Naive thymus-derived CD4-positive, alpha-beta T cell (primary cell): ENCODE data around the gene SDHAF3. TPM values are rescaled to one million over a fixed set of nuclear protein-coding genes. Genes with fewer than 3 reads are reported as not detected.

Experiments
- ATAC-seq: fragments of 150-1000 bp; cut with Tn5 transposase; 2 replicates; pipeline ENCODE4 v1.10.0; 2021; ENCODE audit warnings: mild to moderate bottlenecking, moderate library complexity
- CTCF ChIA-PET: fragments of 350-600 bp; sonication (Branson Sonifier 250); formaldehyde crosslinking; loops from one replicate; lab custom pipeline; 2021; ENCODE audit warnings: antibody characterized with exemption; lab: Charles Lee
- POLR2A ChIA-PET: fragments of 350-600 bp; sonication (Branson Sonifier 250); formaldehyde crosslinking; loops from one replicate; lab custom pipeline; 2021; ENCODE audit warnings: antibody characterized with exemption, inconsistent platforms; lab: Charles Lee
- DNase-seq, 9 donors: peaks; one replicate each; pipeline versions ENCODE4 v3.0.0 to v3.0.0-alpha.2; 2020 to 2022; ENCODE audit warnings: mixed read lengths in 1 of 9
- H3K27ac ChIP-seq: one replicate; pipeline ENCODE4 v1.7.0; 2013; ENCODE audit warnings: mild to moderate bottlenecking, low read depth, low read length, moderate library complexity
- H3K27me3 ChIP-seq, 2 donors: one replicate each; pipeline ENCODE4 v1.7.0; 2013; ENCODE audit warnings: low read length in 2 of 2, mild to moderate bottlenecking in 2 of 2, moderate library complexity in 2 of 2; ENCODE audit not compliant: control insufficient read depth in 2 of 2, insufficient read depth in 2 of 2
- H3K36me3 ChIP-seq, 3 experiments: 1 replicate in 2 of 3; 2 replicates in 1 of 3; pipeline ENCODE4 v1.7.0; 2013; ENCODE audit warnings: low read length in 3 of 3, mild to moderate bottlenecking in 3 of 3, moderate library complexity in 1 of 3; ENCODE audit not compliant: insufficient read depth in 3 of 3, control insufficient read depth in 2 of 3
- H3K4me1 ChIP-seq, 2 donors: one replicate each; pipeline ENCODE4 v1.7.0; 2013; ENCODE audit warnings: low read length in 2 of 2, mild to moderate bottlenecking in 2 of 2, moderate library complexity in 1 of 2; ENCODE audit not compliant: control insufficient read depth in 2 of 2, insufficient read depth in 2 of 2
- H3K4me3 ChIP-seq: 2 replicates; pipeline ENCODE4 v1.7.0; 2013; ENCODE audit warnings: mild to moderate bottlenecking, low read length
- H3K9me3 ChIP-seq, 3 experiments: 1 replicate in 2 of 3; 2 replicates in 1 of 3; pipeline ENCODE4 v1.7.0; 2013; ENCODE audit warnings: low read length in 3 of 3; ENCODE audit not compliant: control insufficient read depth in 2 of 3
- H3K27ac Mint-ChIP-seq, 9 donors: one replicate each; pipeline ENCODE4 v1.8.0; 2020 to 2022; ENCODE audit warnings: mixed read lengths in 9 of 9, mild to moderate bottlenecking in 8 of 9, moderate library complexity in 5 of 9, inconsistent platforms in 2 of 9
- H3K27me3 Mint-ChIP-seq, 5 donors: one replicate each; pipeline ENCODE4 v1.8.0; 2021 to 2022; ENCODE audit warnings: mixed read lengths in 5 of 5, mild to moderate bottlenecking in 1 of 5
- H3K36me3 Mint-ChIP-seq, 5 donors: one replicate each; pipeline ENCODE4 v1.8.0; 2020 to 2022; ENCODE audit warnings: mixed read lengths in 5 of 5, mild to moderate bottlenecking in 3 of 5, inconsistent platforms in 1 of 5
- H3K4me1 Mint-ChIP-seq, 7 donors: one replicate each; pipeline ENCODE4 v1.8.0; 2020 to 2022; ENCODE audit warnings: mixed read lengths in 7 of 7, mild to moderate bottlenecking in 3 of 7, inconsistent platforms in 1 of 7
- H3K4me3 Mint-ChIP-seq, 10 donors: one replicate each; pipeline ENCODE4 v1.8.0; 2020 to 2022; ENCODE audit warnings: mild to moderate bottlenecking in 10 of 10, mixed read lengths in 10 of 10, moderate library complexity in 6 of 10, inconsistent platforms in 2 of 10
- H3K9me3 Mint-ChIP-seq, 11 donors: one replicate each; pipeline ENCODE4 v1.8.0; 2020 to 2022; ENCODE audit warnings: mixed read lengths in 11 of 11, mild to moderate bottlenecking in 4 of 11, inconsistent platforms in 1 of 11, moderate library complexity in 1 of 11
- intact Hi-C, 2 donors: fragments of 100-400 bp; cut with micrococcal nuclease; formaldehyde crosslinking; loops; one replicate each; pipeline ENCODE4 v1.15.1; 2023
- polyA plus RNA-seq, 2 donors: library from polyadenylated mRNA; unstranded; fragments of 300-500 nt; fragmentation: Illumina TruSeq; gene quantifications; one replicate each; pipeline ENCODE4 v1.2.3, GENCODE V29; 2021
- total RNA-seq, 6 experiments: library from RNA in 5 of 6; stranded (reverse) in 5 of 6; gene quantifications; 1 replicate in 5 of 6; 2 replicates in 1 of 6; pipeline ENCODE4 v1.2.3 and lab custom pipeline; 2021 to 2026

Gene SDHAF3
- total and polyA plus RNA-seq, 7 experiments from 2014 or later = 8.4 to 67.8 (median 14.4) TPM

DNA sequence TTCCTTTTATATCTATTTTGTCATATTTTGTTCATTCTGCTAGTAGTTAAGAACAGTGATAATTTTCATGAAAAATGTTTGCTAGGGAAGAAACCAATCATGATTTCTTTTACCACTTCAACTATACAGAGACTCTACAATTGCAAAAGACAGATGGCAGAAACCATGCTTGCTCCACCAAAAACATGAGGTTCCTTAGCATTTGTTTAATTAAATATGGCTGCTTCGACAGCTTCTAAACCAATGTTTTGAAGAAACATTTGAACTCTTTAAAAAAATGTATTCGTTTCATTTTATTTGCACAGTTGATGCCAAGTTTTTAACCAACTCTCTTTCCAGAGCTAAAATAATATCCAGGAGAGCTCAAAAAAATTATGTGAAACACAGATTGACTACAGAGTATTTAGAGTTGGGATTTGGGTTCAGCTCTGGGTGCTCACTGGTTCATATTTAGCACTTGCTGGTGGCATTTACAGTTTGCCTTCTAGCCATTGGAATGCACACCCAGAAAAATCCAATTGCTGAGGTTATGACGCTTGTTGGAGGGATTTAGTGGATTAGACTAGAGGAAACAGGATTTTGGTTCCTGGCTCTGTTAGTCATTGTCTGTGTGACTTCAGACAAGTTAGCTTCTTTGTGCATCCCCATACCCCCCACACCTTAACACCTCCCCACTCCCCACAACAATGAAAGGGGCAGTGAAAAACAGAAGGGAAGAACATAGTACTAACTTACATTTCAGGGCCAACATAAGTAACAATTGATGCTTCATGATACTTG lies 35.8 kb upstream of the SDHAF3 start:
- Mint-ChIP-seq H3K9me3 (peaks cover 0 to 6% (median 2%) of the 10 kb centered on the region in 11 donors), H3K27me3 (peaks cover 11 to 58% (median 41%) of the 10 kb centered on the region in 5 donors), H3K27ac (no peak overlapping the region), H3K4me1 (no peaks in the 10 kb centered on the region), H3K36me3 (no peaks in the 10 kb centered on the region), H3K4me3 (no peak overlapping the region)
- Histone ChIP-seq H3K9me3 (no peaks in the 10 kb centered on the region), H3K4me1 (no peaks in the 10 kb centered on the region), H3K27me3 (no peaks in the 10 kb centered on the region), H3K27ac (no peak overlapping the region), H3K36me3 (no peaks in the 10 kb centered on the region), H3K4me3 (no peak overlapping the region)
- DNase-seq = no peak
- intact Hi-C loops = no loop called here
- ATAC-seq = no peak
- ChIA-PET POLR2A (no interaction called here), CTCF (no interaction called here)

DNA sequence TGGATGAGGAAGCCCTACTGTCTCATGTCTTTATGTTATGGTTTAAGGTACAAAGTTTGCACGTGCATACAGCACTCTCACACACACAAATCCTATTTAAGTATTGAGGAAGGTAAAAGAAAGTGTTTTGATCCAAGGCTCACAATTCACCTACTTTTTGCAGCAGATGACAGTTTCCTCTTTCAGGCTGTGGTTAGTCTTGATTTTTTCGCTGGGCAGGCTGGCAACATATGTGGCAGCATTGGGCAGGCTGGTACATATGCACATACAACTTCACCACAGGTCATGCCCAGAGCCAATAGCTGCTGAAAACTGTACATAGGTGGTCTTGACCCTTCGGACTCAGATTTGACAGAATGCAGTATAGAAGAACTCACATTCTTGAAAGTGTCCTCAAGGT lies 29.1 kb upstream of the SDHAF3 start:
- Mint-ChIP-seq H3K4me1 (no peaks in the 10 kb centered on the region), H3K27ac (no peak overlapping the region), H3K9me3 (peaks cover 0 to 3% (median 1%) of the 10 kb centered on the region in 11 donors), H3K27me3 (peaks cover 27 to 60% (median 38%) of the 10 kb centered on the region in 5 donors), H3K4me3 (no peak overlapping the region), H3K36me3 (no peaks in the 10 kb centered on the region)
- H3K9me3 ChIP-seq = no peaks in the 10 kb centered on the region
- no peak for ATAC-seq
- CTCF ChIA-PET = no interaction called here
- DNase-seq = no peak
- no peak overlapping the region for H3K27ac ChIP-seq
- POLR2A ChIA-PET = no interaction called here
- H3K27me3 ChIP-seq = no peaks in the 10 kb centered on the region
- no peaks in the 10 kb centered on the region for H3K4me1 ChIP-seq
- H3K36me3 ChIP-seq = no peaks in the 10 kb centered on the region
- H3K4me3 ChIP-seq = no peak overlapping the region
- intact Hi-C loops = no loop called here

DNA sequence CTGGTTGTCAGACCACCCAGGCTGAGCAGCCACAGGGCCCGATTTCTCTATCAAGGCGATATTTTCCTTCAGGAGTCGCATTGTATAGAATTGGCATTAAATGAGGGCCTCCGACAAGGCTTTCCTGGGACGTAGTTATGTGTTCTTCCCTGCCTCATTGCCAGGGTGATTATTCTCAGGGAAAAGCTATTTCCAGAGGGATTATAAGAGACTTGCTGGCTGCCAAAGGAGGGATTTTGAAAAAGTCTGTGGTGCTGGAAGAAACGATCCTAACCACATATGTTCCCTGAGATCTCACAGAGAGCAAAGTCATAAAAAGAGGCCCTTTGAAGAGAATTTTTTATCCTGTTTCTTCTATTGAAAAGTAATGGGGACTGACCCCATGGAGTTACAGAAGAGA lies 27.7 kb upstream of the SDHAF3 start:
- no peaks in the 10 kb centered on the region for H3K36me3 Mint-ChIP-seq
- no peak for ATAC-seq
- H3K36me3 ChIP-seq = no peaks in the 10 kb centered on the region
- intact Hi-C loops = no loop called here
- no peaks in the 10 kb centered on the region for H3K9me3 Mint-ChIP-seq
- no peak for DNase-seq
- H3K27me3 Mint-ChIP-seq = peaks cover 27 to 53% (median 38%) of the 10 kb centered on the region in 5 donors
- ChIA-PET CTCF (no interaction called here), POLR2A (no interaction called here)
- no peaks in the 10 kb centered on the region for H3K27me3 ChIP-seq
- H3K4me3 Mint-ChIP-seq = no peak overlapping the region
- H3K27ac ChIP-seq = no peak overlapping the region
- H3K4me3 ChIP-seq = no peak overlapping the region
- H3K9me3 ChIP-seq = no peaks in the 10 kb centered on the region
- no peak overlapping the region for H3K27ac Mint-ChIP-seq
- H3K4me1 Mint-ChIP-seq = no peaks in the 10 kb centered on the region
- no peaks in the 10 kb centered on the region for H3K4me1 ChIP-seq

DNA sequence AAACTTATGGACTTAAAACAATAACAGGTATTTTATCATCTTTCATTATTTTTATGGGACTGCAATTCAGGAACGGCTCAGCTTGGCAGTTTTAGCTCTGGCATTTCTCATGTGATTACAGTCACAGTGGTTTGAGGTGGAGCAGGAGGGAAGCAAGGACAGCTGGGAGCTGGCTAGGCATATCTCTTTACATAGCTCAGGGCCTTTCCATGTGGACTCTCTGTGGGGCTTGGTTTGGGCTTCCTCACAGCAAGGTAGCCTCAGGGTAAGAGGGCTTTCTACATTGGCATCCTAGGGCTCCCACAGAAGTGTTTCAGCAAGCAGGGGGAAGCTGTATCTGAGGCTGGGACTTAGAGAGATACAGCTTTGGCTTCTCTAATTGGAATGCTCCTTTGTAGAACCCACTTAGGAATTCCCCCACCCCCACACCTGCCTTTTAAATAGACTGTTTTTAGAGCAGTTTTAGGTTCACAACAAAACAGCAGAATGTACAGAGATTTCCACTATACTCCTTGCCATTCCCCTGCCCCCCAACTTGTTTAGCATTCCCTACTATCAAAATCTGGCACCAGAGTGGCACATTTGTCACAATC lies 26.6 kb upstream of the SDHAF3 start:
- no peak for ATAC-seq

DNA sequence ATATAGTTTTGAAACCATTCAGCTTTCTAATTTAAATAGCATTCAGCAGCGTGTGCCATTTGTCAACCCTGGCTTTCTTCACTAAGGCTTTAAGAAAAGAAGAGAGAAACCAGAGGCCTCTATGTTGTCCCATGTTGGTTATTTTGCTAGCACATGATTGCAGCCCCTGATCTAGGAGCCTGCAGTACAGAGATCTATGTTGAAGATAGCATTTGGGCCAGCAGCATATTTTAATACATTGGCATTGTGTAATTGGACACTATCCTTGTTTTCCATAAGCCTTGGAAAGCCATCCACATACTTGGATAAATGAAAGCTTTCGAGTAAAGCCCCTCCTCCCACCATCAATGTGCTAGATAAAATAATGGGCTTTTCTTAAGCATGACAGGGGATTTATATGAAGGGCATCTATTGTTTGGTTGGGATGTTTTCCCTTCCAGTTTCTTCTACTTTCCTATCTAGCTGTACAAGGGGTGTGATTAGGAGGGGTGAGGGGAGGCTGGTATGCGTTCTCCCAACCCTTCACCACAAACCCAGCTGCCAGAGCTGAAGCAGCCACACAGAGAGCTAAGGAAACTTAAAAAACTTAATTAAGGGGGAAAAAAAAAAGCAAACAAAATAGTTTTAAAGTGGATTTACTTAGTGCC lies 23.1 kb upstream of the SDHAF3 start:
- Mint-ChIP-seq H3K4me3 (no peak overlapping the region), H3K4me1 (no peaks in the 10 kb centered on the region), H3K36me3 (no peaks in the 10 kb centered on the region), H3K9me3 (no peaks in the 10 kb centered on the region), H3K27me3 (peaks cover 12 to 41% (median 23%) of the 10 kb centered on the region in 5 donors), H3K27ac (no peak overlapping the region)
- ChIA-PET POLR2A (no interaction called here), CTCF (no interaction called here)
- Histone ChIP-seq H3K27me3 (no peaks in the 10 kb centered on the region), H3K9me3 (no peaks in the 10 kb centered on the region), H3K36me3 (no peaks in the 10 kb centered on the region), H3K4me1 (no peaks in the 10 kb centered on the region), H3K4me3 (no peak overlapping the region), H3K27ac (no peak overlapping the region)
- intact Hi-C loops = no loop called here
- DNase-seq = no peak
- ATAC-seq = no peak

More for the DNA sequence above, 26.6 kb upstream of the SDHAF3 start:
- Mint-ChIP-seq H3K27me3 (peaks cover 25 to 52% (median 31%) of the 10 kb centered on the region in 5 donors), H3K4me1 (no peaks in the 10 kb centered on the region), H3K4me3 (no peak overlapping the region), H3K27ac (no peak overlapping the region), H3K36me3 (no peaks in the 10 kb centered on the region), H3K9me3 (no peaks in the 10 kb centered on the region)
- no peaks in the 10 kb centered on the region for H3K36me3 ChIP-seq
- no peaks in the 10 kb centered on the region for H3K4me1 ChIP-seq
- H3K4me3 ChIP-seq = no peak overlapping the region
- POLR2A ChIA-PET = no interaction called here
- H3K27ac ChIP-seq = no peak overlapping the region
- no peaks in the 10 kb centered on the region for H3K9me3 ChIP-seq
- H3K27me3 ChIP-seq = no peaks in the 10 kb centered on the region
- intact Hi-C loops = no loop called here
- no peak for DNase-seq
- CTCF ChIA-PET = no interaction called here

DNA sequence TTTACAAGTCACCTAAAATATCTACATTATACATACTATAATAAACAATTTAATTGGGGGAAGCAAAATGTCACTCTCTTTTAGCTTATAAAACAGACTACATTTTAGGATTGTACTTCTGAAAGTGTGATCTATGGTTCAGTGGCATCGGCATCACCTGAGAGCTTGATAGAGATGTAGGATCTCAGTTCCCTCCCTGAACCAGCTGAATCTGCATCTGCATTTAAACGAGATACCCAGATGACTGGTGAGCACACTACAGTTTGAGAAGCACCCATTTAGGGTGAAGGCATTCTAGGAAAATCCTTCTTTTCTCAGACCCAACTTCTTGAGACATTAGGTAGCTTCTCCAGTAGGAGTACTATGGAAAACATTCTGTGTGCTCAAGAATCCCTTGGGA lies 21.5 kb upstream of the SDHAF3 start:
- Histone ChIP-seq H3K27me3 (no peaks in the 10 kb centered on the region), H3K4me1 (no peaks in the 10 kb centered on the region), H3K36me3 (no peaks in the 10 kb centered on the region), H3K4me3 (no peak overlapping the region), H3K9me3 (no peaks in the 10 kb centered on the region), H3K27ac (no peak overlapping the region)
- ChIA-PET POLR2A (no interaction called here), CTCF (interaction anchor here (0.6 kb wide), 1 partner anchor 32 kb away, joined by 3 read pairs; no protein-coding TSS in a partner anchor)
- Mint-ChIP-seq H3K4me3 (no peak overlapping the region), H3K27me3 (peaks cover 12 to 43% (median 29%) of the 10 kb centered on the region in 5 donors), H3K36me3 (peaks cover 0 to 3% (median 0%) of the 10 kb centered on the region in 5 donors), H3K9me3 (no peaks in the 10 kb centered on the region), H3K27ac (no peak overlapping the region), H3K4me1 (no peaks in the 10 kb centered on the region)
- no peak for ATAC-seq
- intact Hi-C loops = no loop called here
- no peak for DNase-seq
